Activated CD4-positive, alpha-beta T cell treated with anti-CD3 and anti-CD28 coated beads for 24 hours (primary cell): Measurements from ENCODE around the gene PAQR7.
A peak's percentile ranks its signal among the peaks of the same experiment; 100 is the strongest.

Source experiments
- DNase-seq, 2 donors: peaks; one replicate each; pipeline ENCODE4 v3.0.0-alpha.2; 2020; ENCODE audit warnings: low read depth in 2 of 2

PAQR7 gene

DNA sequence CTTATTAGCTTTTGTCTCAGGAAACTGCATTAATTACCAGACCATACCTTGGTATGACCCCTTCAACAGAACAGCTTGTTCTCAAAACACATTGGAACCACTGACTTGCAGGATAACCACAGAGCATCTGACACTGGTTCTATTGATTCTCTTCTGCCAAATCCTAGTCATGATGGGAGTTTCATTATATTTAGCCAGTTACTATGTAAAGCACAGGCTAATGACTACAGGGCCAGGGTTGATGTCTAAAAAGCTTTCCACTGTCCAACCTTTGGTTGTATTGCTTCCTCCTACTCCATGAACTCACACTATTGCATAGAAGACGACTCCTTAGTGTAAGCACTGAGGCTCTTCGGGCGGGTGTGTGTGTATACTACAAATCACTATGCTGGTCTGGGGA is 27.0 kb upstream of the PAQR7 start:
- no peak for DNase-seq

DNA sequence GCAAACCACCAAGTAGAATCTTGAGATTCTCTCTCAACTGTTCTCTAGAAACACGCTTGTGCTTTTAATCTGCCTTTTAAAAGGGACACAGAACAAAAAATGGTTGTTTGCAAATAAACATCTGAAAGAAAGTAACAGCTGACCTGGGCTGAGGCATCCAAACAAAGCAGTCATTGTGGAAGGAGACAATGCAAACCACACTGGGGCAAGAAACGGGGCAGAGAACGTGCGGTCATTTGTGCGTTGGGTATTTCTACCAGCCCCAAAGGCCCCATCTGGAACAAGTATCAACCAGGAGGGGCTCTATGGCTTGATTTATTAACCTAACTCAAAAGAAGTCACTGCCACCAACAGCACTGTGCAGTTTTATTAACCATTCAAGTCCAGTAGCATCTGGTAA is 24.7 kb upstream of the PAQR7 start:
- DNase-seq, result no peak

DNA sequence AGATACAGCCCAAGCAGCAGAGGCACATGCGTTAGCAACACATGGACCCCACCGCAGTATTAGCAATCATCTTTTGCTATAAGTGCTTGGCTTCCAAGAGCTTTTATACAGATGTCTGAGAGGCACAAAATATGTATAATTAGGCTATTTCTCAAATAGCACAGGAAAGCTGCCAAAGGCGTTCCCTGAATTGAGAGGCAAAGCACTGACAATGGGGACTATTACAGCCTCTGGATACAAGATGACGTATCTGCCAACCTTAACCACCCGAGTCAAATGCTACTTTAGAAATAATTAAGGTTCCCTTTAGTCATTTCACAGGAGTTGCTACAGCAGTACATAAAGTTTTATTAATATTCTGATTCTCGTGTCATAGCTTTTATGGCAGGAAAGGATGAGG is 24.3 kb upstream of the PAQR7 start:
- no peak for DNase-seq

DNA sequence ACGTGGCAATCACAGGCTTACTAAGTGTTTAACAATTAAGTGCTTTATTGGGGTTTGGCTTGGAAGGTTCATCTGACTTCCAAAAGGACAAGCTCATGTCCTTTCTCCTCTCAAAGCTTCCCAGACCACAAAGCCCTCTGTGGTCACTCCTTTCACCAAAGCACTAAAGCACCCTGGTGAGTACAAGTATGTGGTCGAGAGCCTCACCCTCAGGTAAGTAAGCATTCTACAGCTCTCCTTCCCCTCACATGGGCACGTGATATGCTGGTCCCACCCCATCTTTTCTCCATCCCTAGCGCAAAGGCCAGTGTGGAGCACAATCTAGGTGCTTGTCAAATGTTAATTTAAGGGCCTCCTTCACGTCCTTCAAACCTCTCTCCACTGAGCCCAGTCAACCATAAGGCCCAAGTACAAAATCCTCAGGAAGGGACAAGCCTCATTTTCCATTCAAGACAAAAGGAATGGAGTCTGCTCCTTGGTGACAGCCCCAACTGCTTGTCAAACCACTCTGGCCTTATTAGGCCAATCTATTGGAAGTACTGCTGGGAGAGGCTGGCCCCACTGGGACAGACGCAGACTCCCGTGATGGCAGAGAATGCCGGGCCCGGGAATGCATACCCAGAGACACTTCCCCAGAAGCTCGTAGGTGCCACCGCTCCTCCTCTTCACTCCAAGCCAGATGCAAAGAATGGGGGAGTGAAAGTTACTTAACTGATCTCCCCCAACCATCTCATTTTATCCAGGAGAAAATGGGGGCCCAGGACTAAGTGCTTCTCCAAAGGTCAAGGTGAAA is 22.9 kb upstream of the PAQR7 start:
- no peak for DNase-seq

DNA sequence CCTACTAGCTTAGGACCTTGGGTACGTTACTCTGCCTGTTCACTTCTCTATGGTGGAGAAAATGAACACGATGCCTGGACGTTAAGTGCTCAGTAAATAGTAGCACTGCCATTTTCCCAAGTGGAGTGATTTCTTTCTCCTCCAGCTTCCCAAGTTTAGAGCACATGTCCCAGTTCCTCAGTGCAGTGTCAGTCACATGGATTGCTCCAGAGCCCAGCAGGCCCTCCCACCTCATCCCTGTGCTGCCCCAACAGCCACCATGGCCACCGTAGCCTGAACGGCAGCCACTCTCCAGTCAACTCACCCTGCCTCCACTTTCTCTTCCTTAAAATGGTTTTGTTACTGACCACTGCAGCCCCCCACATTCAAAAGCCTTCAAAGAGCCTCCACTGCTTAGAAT is 22.2 kb upstream of the PAQR7 start:
- DNase-seq, result no peak

DNA sequence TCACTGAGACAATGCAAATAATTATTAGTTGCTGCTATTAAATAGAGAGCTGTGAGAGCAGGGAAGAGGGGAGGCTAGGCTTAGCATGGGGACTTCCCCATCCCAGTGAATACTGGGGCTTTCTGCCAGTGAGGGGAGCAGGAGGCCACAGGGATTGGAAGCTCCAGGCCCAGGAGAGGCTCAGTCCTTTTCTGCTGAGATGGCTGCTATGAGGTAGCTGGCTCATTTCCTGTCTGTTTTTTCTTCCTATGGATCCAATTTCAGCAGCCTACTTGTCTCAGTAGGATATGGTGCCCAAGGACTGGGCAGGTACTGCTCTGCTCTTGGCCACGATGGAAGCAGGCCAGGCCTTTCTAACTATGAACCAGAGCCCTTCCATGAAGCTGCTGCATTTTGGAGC is 20.8 kb upstream of the PAQR7 start:
- no peak for DNase-seq

DNA sequence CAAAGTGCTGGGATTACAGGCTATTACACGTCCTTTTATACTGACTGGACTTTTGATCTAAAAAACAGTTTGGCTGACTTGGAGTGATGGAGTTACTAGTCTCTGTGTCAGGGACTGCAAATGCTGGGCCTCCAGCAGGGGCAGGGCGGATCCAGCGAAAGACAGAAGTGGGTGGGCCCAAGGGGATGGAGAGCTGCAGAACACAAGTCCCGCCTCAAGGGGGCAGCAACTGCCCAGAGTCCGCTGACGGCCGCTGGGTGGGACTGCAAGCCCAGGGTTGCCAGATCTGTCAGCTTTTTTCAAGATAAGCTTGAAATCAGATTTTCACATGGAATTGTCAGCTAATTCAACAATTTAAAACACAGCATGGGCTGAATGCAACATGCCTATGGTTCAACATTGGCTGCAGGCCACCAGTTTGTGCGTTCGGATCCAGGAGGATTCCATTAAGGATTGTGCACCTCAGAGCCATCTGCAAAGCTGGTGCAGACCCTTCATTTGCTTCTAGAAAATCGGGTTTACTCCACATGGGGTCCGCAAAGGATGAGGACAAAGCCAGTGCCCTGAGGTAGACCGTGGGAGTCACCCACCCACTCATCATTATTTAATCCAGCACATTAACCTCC is 20.0 kb upstream of the PAQR7 start:
- peak; percentile 79 to 87 for DNase-seq

DNA sequence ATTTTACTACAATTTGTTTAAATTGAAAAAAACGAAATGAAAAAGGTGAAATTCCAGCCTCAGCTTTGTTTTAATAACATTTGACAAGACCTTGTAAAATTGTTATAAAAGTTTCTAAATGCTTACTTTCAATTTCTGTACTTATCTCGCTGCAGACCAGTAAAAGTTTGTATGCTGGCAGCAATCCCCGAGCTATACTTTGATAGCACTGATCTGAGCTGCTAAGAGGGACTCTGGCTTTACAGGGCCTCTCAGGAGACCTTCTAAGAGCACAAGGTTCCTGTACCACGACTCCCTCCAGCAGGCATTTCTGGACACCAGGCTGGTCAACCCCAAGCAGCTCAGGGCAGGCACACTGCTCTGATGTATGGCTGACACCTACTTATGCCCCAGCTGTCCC is 17.6 kb upstream of the PAQR7 start:
- DNase-seq, result no peak

DNA sequence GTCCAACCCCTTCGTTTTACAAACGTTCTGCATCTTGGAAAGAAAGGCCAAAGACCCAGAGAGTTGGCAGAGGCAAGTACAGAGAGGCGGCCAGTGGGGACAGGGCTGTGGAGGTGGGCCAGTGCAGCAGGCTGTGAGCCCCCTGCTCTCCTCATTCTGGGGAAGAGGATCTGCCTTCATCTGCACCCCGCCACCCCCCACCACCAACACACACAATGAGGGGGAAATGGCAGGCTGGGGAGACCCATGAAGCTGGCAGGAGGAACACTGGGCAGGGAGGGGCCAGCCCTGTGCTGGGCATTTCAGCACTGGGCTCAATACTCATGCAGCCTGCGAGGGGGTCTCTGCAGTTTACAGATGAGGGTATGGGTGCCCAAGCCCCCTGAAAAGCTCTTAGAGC is 16.1 kb upstream of the PAQR7 start:
- no peak for DNase-seq

DNA sequence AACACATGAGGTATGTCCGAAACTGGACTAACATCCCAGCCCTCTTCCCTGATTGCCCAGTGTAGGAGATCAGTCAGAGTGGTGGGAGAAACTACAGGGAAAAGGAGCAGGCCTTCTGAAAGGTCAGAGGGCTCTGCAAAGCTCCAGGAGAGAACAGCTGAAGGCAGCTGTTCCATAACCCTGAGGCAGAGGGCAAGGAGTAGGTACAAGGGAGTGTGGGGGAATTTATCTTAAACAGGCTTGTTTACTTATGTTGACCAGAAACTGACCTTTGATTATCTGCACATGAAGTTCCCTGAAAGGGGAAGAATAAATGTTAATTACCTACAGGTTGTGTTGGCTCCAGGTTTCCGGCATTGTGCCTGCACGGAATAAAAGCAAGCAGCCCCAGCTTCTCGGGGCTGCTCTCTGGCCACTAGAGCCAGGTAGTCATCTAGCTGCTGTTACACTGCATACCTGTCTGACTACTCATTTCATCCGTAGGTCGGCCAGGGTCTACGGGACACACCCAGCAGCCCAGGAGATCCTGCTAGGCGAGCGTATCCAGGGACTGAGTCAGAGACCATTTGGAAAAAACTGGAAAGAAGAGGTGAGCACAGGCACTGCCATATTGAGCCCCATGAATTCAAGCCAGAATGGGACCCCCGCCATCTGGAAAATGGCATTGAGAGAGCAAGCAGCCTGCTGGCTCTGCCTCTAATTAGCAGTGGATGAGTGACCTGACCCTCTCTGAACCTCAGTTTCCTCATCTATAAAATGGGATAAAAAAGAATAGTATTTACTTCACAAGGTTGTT is 14.9 kb upstream of the PAQR7 start:
- no peak for DNase-seq

DNA sequence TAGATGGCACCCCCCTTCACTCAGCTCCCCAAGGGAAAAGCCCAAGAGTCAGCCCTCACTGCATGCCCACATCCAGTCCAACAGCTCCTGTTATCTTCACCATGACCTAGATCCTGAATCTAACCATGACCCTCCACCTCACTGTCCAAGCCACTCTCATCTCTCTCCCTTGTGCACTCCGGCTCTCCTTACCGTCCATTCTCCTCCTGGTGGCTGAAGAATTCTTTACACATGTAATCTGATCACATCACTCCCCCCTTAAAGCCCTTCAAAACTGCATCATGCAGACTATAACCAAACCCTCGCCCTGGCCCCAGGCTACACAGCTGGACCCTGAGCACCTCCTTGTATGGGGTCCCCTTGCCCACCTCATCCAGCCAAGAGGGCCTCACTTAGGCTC is 14.0 kb upstream of the PAQR7 start:
- DNase-seq, result no peak

DNA sequence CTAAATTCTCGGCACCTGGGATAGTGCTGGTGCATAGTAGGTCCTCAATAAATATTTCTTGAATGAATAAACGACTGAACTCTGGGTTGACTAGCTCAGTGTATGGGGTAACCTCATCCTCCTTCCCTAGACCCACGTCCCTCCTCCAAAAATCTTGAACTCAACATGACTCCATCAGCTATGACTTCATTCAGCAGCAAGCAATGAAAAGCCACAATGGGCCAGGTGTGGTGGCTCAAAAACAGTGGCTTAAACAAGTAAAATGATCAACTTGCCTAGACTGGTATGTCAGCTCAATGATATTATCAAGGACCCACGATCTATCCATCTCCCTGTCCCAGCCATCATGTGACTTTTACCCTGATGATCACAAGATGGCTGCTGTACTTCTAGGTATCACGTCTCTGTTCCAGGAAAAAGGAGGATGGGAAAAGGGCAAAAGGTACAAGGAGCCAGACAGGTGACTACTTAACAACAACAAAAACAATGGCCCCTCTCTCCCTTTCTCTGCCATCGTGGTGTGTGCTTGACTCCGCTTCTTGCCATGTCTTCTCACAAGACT is 13.0 kb upstream of the PAQR7 start:
- no peak for DNase-seq

DNA sequence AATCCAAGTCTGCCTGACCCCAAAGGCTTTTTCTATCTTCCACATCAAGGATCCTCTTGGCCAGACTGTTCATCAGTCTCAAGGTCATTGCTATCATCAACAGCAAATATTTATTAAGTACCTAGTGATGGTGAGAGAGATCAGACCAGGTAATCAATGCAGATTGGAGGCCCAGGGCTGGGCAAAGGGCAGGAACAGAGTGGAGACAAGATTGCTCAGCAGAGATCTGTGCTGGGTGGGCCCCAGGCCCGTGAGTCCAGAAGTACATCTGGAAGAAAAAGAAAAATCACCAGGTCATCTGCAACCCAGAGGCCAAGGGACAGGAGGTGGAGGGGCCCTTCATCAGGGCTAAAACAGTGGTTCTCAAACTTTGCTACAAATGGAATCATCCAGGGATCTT is 10.1 kb upstream of the PAQR7 start:
- no peak for DNase-seq

DNA sequence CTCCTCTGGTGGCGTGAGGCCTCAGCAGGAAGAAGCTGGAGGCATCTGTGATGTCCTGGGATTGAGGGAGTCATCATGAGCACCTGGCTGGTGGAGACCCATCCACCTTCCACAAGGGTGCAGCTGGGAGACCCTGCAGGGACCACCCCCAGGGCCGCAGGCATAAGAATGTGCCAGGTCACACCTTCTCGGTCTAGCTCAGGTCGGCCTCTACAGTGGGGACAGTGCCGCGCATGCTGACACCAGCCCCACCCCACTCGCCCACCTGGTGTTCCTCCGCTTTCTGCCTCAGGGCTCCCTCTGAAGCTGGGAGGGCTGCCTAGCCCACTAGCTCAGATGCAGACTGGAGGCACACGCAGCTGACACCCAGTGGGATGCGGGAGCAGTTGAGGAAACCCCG is 5.8 kb upstream of the PAQR7 start:
- no peak for DNase-seq

DNA sequence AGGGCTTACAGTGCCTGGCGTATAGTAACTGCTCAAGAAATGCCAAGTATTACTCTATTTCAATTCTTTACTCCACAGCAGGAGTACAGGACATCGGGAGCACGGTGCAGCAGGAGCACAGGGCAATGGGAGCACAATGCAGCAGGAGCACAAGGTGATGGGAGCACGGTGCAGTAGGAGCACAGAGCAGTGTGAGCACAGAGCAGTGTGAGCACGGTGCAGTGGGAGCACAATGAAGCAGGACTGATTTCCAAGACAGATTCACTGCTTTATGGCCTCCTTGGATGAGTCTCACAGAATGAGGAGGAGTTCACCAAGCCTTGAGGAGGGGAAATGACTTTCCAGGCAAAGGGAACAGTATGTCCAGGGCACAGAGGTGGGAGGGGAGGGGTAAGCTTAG is 5.0 kb upstream of the PAQR7 start:
- no peak for DNase-seq

DNA sequence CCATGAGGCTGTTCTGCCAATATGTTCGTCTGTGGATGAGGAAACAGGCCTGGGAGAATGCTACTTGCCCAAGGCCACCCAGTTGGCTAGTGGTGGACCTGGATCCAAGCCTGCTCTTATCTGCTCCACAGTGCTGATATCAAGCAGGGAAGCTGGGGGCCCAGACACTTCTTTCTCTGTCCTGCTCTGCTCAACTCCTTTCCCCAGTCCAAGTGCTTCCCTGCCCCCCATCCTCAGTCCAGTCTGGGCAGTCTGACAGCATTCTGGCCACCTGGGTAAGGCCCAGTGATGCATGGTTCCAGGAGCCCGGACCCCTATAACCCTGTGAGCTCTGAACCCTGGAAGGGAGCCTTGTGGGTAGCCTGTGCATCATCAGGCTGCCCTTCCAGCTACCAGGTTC is 4.2 kb upstream of the PAQR7 start:
- DNase-seq, result no peak

DNA sequence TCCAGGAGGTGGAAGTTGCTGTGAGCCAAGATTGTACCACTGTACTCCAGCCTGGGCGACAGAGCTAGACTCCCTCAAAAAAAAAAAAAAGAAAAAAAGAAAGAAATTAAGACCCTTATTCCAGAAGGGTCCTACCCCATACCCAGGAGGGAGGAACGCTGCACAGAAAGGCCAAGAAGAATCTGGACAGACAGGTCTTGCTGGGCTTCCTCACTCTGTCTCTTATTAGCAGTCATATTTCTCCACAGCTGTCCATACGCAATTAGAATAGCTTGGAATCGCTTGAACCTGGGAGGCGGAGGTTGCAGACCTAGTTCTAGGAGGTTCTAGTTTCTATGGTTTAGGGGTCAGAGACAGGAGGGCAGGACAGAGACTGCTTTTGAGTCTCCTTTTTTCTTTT is 3.2 kb upstream of the PAQR7 start:
- DNase-seq, result no peak

DNA sequence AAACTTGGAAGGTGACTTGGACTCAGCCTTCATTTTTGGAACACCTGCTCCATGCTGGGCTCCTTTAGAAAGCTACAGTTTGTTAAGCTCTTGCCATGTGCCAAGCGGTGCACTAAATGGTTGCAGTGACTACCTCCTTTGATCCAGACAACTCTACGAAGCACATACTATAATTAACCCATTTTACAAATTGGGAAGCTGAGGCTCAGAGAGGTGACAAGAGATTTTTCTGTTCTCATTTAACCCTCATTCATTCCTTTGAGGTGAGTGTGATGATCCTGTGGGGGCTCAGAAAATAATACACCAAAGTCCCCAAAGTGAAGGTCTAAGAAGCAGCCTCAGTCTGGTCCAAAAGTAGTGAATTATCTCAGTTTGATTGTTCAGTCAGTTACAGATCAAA is 1.6 kb upstream of the PAQR7 start:
- no peak for DNase-seq

DNA sequence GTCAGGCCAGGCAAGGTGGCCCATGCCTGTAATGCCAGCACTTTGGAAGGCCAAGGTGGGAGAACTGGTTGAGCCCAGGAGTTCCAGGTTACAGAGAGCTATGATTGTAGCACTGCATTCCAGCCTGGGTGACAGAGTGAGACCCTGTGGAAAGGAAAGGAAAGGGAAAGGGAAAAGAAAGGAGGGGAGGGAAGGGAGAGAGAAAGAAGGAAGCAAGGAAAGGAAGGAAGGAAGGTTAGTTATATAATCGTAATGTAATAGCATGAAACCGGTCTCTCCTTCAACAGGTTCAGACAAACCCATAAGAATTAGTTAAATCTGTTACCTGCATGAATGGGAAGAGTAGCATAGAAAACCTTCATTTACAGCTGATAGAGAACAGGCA is 1.2 kb upstream of the PAQR7 start:
- no peak for DNase-seq

DNA sequence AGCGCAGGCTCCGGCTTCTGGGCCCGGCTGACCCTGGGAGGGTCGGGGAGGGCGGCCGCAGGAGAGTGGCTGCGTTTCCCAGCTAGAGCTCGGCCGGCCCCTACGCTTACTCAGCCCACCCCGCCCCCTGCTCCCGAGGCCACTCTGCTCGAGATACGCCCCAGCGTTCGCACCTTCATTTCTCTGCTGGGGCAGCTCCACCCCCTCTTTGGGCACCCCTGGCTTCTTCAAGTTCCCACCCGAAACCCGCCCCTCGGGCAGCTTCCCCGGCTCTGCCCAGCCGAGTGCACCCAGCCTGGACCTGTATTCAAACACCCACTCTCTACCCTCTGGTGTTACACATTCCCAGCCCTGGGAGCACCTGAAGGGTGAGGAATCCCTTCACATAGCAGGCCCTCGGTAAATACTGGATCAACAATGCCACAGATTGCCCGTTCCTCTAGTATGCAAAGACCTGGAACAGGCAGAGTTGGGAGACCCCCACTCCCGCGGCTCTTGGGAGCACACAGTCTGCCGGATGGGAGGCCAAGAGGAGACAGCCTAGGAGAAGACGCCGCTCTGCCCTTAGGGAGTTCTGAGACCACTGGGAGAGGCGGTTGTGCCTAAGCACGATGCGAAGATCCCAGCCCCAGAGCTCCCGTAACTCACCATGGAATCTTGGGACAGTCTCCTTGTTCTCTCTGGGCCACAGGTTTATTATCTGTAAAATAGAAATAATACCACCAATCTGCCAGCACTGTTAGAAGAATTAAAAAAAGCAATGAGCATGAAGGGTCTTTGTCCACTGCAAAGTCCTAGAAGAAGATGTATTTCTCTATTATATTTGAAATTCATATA is 566 bp upstream of the PAQR7 start:
- DNase-seq, result peak in 1 of 2 donors; percentile 15

DNA sequence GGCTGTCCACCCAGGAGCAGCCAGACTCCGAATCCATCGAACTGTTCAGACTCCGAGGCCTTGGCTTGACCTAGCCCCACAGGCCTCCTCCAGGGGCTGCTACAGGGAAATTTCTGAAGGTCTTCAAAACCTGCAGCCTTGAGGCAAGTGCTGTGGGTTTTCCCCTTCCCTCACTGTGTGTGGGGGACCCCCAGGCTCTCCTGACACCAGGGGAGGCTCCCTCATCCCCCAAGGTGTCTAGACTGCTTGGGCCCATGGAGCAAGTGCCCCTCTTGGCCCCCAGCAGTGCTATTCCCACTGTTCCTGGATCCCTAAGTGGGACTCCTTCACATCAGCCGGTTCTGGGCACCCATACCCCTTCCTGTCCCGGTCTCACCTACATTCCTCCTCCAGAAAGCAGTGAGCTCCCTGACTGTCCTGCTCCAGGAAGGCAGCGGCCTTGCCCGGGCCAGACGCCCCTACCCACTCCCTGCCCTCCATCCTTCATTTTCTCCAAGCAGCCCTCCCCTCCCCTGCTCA is 814 bp downstream of the PAQR7 start:
- no peak for DNase-seq

DNA sequence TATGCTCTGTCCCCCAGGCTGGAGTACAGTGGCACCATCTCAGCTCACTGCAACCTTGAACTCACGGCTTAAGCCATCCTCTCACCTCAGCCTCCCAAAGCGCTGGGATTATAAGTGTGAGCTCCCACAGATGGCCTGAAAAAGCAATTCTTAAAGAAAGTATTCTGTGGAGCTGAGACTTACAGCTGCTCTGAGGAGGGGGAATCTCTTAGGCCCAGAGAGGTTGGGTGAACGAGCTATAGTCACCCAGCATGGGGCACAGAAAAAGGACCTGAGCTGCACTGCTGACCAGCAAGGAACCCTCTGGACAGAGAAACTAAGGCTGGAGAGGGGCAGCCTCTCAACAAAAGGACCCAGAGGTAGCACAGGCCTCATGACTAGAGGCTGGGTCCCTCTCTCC is 1.3 kb downstream of the PAQR7 start:
- DNase-seq, result no peak
